Activated CD4-positive, alpha-beta T cell treated with anti-CD3 and anti-CD28 coated beads, Interleukin-2, amount 50 U/mL, for 16 hours (primary cell): ENCODE measurements around the gene KLK4.
"Not testable (repeated sequence)": the region's sequence is repeated elsewhere in the genome, so short reads cannot be mapped to it uniquely, and the experiment has no call there.

Source experiments
- DNase-seq: peaks from one replicate; pipeline ENCODE4 v3.0.0-alpha.2; 2020

Gene KLK4

DNA sequence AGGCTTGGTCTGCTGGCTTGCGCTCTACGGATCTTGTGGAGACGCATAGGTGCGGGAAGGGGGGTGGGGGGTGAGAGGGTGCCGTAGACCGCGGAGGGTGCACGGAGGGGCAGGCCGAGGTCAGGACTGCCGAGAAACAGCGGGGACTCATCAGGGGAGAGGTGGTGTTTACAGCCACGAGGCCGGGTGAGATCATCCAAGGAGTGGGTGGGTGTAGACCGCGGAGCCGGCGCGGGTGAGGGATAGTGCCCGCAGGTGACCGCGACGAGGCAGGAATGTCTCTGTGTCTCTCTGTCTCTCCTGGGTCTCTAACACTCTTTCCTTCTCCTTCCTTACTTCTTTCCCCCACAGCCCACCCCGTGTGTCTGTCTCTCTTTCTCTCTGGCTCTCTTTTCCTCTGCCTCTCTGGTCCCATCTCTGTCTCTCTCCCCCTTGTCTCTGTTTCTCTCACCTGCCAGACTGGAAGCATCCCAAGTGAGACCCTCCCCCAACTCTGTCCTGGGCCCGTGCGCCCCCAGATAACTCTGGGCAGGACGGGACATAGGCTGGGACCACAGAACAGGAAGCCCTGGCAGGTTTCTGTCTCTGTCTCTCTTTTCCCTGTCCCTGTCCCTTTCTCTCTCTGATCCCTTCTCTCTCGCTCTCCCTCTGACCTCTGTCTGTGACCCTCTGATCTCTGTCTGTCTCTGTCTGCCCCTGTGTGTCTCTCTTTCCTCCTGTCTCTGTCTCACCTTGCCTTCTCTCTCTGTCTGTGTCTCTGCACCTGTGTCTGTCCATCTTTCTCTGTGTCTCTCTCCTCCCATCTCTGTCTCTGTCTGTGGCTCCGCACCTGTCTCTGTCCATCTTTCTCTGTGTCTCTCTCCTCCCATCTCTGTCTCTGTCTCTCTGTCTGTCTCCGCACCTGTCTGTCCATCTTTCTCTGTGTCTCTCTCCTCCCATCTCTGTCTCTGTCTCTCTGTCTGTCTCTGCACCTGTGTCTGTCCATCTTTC lies 1.8 kb upstream of the KLK4 start:
- no peak for DNase-seq

GRCh38 chr19:50912102-50912599 lies 956 bp upstream of the KLK4 start:
- no peak for DNase-seq

- DNase-seq = no peak
These were observed 473 bp downstream of the KLK4 start for GRCh38 chr19:50910722-50911121.

- peak; percentile 37 for DNase-seq
These were observed 1.7 kb downstream of the KLK4 start for GRCh38 chr19:50909240-50910070.

DNA sequence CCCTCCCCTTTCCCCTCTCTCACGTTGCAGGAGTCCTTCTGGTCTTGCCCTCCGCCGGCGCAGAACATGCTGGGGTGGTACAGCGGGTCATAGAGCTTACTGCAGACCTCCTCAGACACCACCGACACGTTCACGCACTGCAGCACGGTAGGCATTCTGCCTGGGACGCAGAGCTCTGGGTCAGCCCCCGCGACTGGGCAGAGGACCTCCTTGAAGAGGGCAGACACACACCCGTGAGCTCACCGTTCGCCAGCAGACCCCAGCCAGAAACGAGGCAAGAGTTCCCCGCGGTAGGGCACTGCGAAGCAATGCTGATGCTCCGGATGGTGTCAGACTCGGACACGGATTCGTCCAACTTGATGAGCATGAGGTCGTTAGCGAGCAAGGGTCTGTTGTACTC lies 2.9 kb downstream of the KLK4 start:
- DNase-seq = no peak

DNA sequence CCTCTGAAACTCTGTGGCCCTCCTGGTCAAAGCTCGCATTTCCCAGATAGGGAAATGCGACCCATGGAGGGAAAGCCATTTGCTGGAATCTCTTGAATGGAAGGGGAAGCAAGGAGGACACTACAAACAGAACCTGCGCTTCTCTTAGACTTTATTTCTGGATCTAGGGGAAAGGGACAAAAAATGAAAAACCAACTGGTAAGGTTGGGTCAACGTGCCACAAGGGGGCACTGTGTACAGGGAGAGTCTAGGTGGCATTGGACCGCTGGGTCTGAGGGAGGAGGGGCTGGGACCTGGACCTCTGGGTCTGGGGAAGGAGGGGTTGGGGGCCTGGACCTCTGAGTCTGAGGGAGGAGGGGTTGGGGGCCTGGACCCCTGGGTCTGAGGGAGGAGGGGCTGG lies 5.0 kb downstream of the KLK4 start:
- DNase-seq = peak; percentile 35

DNA sequence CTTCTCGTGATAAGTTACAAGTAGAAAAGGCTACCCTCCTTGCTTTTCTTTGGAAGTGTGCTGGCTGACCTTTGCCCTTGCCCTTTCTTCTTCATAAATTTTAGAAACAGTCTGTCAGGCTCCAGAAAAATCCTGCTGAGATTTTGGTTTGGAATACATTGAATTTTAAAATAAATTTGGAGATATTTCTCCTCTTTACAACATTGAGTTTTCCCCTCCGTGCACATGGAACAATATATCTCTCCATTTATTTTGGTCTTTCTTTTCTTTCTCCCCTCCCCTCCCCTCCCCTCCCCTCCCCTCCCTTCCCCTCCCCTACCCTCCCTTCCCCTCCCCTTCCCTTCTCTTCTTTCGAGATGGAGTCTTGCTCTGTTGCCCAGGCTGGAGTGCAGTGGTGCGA lies 8.6 kb downstream of the KLK4 start:
- no peak for DNase-seq

DNA sequence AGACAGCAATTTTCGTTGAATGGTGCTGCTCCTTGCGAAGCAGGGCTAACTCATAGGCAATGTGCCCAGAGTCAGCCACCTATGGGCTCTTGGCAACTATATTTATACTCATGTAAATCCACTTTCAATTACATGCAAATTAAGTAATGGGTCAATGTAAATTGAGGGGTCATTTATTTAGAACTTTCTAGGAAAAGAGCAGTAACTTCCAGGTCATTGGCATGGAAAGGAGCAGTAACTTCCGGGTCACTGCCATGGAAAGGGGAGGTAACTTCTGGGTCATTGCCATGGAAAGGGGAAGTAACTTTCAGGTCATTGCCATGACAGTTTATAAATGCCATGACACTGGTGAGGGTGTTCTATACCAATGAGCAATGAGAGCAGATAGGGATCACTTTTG lies 11.6 kb downstream of the KLK4 start:
- DNase-seq = no peak

GRCh38 chr19:50898018-50898417 lies 13.2 kb downstream of the KLK4 start:
- no peak for DNase-seq

DNA sequence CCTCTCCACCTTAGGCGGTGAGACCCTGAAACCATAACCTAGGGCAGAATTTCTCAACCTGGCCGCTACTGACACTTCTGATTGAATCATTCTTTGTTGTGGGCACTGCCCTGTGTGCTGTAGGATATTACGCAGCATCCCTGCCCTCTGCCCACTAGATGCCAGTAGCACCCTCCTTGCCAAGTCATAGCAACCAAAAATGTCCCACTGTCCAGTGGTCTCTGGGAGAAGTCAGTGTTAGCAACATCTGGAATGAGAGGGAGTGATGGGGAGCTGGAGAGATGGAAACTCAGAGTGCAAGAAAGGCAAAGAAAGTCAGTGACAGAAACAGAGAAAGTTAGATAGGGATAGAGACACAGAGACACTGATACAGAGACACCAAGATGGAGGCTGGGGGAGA lies 13.6 kb downstream of the KLK4 start:
- DNase-seq = no peak

GRCh38 chr19:50897191-50897607 lies 14.0 kb downstream of the KLK4 start:
- DNase-seq = no peak

DNA sequence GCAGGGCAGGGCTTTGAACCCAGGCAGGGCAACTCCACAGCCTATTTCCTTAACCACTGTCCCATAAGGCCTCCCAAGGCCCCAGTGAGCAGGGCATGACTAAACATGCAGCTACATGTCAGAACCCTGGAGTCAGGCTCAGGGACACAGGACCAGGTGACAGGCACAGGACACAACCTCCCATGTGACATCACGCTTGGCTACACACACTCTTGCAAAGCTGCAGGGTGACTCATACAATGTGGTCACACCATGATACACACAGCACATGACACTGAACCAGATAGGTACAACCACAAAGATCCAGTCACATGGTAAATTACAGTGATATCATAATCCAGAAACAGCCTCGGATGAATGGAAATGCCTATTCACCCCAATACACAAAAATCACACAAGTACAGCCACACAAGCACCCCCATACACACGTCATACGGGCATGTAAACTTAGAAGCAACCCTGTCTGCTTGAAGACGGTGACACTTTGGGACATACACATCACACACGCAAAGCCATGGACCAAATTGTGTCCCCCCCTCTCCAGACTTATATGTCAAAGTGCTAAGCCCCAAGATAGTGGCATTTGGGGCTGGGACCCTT lies 14.5 kb downstream of the KLK4 start:
- DNase-seq = peak; percentile 59

DNA sequence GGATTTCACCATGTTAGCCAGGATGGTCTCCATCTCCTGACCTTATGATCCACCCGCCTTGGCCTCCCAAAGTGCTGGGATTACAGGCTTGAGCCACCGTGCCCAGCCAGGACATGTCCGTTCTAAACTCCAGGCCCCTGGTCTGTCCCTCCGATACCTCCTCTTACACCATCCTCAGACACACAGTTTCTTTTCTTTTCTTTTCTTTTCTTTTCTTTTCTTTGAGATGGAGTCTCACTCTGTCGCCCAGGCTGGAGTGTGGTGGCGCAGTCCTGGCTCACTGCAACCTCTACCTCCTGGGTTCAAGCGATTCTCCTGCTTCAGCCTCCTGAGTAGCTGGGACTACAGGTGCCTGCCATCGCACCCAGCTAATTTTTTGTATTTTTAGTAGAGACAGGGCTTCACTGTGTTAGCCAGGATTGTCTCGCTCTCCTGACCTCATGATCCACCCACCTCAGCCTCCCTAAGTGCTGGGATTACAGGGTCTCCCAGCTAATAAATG lies 15.1 kb downstream of the KLK4 start:
- DNase-seq = not testable (repeated sequence)

DNA sequence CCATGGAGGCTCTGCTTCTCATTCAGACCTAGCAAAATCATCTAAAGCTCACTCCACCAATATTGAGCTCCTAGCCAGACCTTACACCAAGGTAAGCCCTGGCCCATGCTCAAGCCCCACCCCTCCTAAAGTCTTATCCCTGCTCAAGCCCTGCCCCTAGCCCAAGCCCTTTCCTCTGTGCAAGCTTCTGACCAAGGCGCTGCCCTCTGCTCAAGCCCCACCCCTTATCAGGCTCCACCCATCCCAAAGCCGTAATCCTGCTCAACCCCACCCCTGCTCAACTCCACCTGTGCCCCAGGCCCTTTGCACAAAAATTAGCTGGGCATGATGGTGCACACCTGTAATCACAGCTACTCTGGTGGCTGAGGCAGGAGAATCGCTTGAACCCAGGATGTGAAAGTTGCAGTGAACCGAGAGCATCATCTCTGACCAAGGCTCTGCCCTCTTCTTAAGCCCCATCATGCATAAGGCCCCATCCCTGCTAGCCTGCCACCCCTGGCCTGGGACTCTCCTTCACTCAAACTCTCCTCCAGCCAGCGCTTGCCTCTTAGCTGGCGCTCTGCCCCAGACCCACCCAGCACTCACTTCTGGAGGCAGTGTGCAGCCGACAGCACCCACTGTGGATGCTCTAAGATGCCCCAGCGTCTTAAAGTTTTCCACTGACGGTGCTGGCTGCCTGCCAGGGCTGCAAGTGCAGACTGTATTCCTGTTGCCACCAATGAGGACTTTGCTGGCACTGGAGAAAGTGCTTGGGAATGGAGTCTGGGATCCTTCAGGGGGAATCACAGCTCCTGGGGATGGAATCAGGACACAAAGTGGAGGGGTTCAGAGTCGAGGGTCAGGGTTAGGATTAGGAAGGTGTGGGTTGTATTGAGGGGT lies 16.5 kb downstream of the KLK4 start:
- DNase-seq = no peak

DNA sequence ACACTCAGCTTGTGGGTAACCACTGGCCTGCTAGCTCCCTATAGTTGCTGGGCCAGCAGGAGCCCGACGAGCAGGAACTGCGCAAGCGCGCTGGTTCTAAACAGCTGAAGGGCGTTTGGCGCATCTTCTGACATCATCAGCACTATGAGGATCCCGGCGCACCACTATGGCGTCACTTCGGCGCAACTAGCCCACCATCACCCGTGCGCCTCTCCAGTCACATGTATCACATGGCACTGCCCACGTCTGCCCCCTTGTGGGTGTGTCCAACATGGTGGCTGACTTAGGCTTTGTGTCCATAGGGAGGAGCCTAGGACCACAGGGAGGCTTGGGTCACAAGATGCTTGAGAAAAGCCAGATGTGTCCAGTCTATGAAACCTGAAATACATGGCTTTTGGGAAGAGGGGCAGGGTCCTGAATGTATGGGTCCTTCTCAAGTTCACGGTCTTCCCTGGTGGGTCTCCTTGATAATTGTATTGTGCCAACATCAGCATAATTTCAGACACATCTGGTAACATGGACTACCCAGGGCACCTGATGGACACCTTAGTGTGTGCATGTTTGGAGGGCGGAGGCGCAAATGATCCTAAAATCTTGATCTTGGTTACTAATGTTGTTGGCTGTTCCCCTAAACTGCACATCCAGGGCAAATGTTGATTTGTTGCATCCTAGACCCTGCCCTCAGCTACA lies 18.0 kb downstream of the KLK4 start:
- no peak for DNase-seq

- DNase-seq = no peak
These were observed 20.0 kb downstream of the KLK4 start for GRCh38 chr19:50891253-50891625.

DNA sequence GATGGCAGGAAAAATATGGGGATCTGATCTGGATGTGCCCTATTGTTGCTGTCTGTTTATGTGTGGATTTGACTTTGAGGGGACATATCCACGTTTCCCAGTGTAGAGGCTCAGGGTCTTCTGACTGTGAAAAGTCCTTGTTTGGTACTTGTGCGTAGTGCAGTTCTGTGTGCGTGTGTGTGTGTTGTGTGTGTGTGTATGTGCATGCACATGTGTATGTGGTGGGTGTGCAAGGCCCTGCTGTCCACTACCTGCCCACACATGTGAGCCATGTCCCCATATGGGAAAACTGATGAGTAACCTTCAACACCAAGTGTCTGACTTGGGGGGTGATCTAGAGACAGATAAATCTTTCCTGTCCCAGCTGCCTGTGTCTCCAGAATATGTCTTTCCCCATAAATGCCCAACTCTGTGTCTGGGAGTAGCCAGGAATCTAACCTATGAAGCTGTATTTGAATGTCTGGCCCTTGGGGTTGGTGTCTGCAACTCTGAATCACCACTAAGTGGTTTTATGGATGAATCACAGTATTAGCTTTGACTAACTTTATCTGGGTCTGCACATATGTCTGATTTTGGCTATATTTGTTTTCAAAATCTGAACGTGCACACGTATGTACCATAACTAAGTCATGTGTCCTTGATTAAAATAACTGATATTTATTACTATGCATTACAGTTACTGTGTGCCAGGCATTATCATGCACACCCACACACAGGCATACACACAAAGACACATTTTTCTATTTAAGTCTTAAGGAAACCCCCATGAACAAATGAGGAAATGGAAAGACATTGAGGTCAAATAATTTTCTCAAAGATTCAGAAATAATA lies 20.6 kb downstream of the KLK4 start:
- DNase-seq = no peak

GRCh38 chr19:50889638-50890037 lies 21.6 kb downstream of the KLK4 start:
- DNase-seq = no peak

DNA sequence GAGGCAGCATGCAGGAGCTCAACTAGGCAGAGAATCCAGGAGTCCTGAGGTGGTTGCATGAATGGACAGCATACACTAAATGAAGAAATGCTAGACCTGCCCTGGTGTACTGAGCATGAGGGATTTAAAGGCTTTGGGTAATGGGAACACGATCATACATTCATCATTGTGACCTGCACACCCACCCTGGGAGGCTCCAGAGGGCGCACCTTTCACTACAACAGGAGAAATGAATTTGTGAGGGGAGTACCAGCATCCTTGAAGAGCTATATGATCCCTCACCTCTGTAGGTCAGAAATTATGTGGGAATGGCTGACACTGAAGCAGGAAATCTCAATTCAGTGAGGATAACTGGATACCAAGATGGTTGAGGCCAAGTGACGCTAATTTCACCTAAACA lies 29.0 kb downstream of the KLK4 start:
- no peak for DNase-seq

DNA sequence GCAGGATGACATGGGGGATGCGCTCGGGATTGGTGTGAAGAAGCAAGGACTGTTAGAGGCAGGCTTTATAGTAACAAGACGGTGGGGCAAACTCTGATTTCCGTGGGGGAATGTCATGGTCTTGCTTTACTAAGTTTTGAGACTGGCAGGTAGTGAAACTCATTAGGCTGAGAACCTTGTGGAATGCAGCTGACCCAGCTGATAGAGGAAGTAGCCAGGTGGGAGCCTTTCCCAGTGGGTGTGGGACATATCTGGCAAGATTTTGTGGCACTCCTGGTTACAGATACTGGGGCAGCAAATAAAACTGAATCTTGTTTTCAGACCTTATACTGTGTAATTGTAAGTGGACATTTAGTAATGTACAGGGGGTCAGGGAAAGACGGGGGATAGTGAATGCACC lies 31.0 kb downstream of the KLK4 start:
- no peak for DNase-seq

GRCh38 chr19:50878851-50879250 lies 32.3 kb downstream of the KLK4 start:
- DNase-seq = no peak
